WTC11 (cell line): ENCODE measurements around the gene CACNA2D3. TPM values are rescaled to one million over a fixed set of nuclear protein-coding genes. Genes with fewer than 3 reads are reported as not detected.

Experiments used
- ATAC-seq: fragments of 200-7000 bp; cut with Tn5 transposase; 2 replicates; pipeline ENCODE4 v1.10.0; 2021; ENCODE audit warnings: mild to moderate bottlenecking, moderate library complexity
- CTCF ChIA-PET: fragments of 300-600 bp; sonication (Branson Sonifier 250); formaldehyde crosslinking; loops from one replicate; lab custom pipeline; 2021; ENCODE audit warnings: antibody characterized with exemption; lab: Charles Lee
- POLR2A ChIA-PET: fragments of 350-600 bp; sonication (Branson Sonifier 250); formaldehyde crosslinking; loops from one replicate; lab custom pipeline; 2021; ENCODE audit warnings: antibody characterized with exemption; lab: Charles Lee
- DNase-seq: peaks from one replicate; pipeline ENCODE4 v3.0.0; 2021; ENCODE audit warnings: low spot score
- H3K27ac Mint-ChIP-seq: 2 replicates; pipeline ENCODE4 v1.8.0; 2021; ENCODE audit warnings: mixed read lengths
- H3K27me3 Mint-ChIP-seq: 2 replicates; pipeline ENCODE4 v1.8.0; 2021; ENCODE audit warnings: low read depth, mild to moderate bottlenecking, moderate library complexity, mixed read lengths
- H3K36me3 Mint-ChIP-seq: 2 replicates; pipeline ENCODE4 v1.8.0; 2021; ENCODE audit warnings: mixed read lengths
- H3K4me1 Mint-ChIP-seq: 2 replicates; pipeline ENCODE4 v1.8.0; 2022; ENCODE audit warnings: mixed read lengths
- H3K4me3 Mint-ChIP-seq: 2 replicates; pipeline ENCODE4 v1.8.0; 2021; ENCODE audit warnings: mild to moderate bottlenecking, moderate library complexity, mixed read lengths
- H3K9me3 Mint-ChIP-seq: 2 replicates; pipeline ENCODE4 v1.8.0; 2021; ENCODE audit warnings: mixed read lengths
- ARID4B ChIP-seq: sonication (generic); formaldehyde crosslinking; IDR thresholded peaks from 2 replicates; pipeline ENCODE4 v1.8.0; 2023; ENCODE audit warnings: missing genetic modification reagents, mild to moderate bottlenecking, borderline replicate concordance
- CDX4 ChIP-seq: fragments of 250-450 bp; sonication (Bioruptor Pico); IDR thresholded peaks from 2 replicates; pipeline ENCODE4 v1.9.0; 2021; ENCODE audit warnings: moderate library complexity, mild to moderate bottlenecking, inconsistent platforms, borderline replicate concordance
- CREB1 ChIP-seq: sonication (generic); formaldehyde crosslinking; IDR thresholded peaks from 2 replicates; pipeline ENCODE4 v1.8.0; 2023; ENCODE audit warnings: mild to moderate bottlenecking, missing genetic modification reagents
- E2F1 ChIP-seq: sonication (generic); formaldehyde crosslinking; IDR thresholded peaks from 2 replicates; pipeline ENCODE4 v1.8.0; 2022; ENCODE audit warnings: mild to moderate bottlenecking, missing genetic modification reagents
- ELF4 ChIP-seq: sonication (generic); formaldehyde crosslinking; IDR thresholded peaks from 2 replicates; pipeline ENCODE4 v1.8.1; 2022; ENCODE audit warnings: low read depth, mild to moderate bottlenecking, moderate library complexity, missing genetic modification reagents
- EMX1 ChIP-seq: fragments of 250-450 bp; sonication (Bioruptor Pico); IDR thresholded peaks from 2 replicates; pipeline ENCODE4 v1.8.0; 2021; ENCODE audit warnings: mild to moderate bottlenecking
- ERG ChIP-seq: fragments of 250-450 bp; sonication (Bioruptor Pico); IDR thresholded peaks from 2 replicates; pipeline ENCODE4 v1.8.0; 2021; ENCODE audit warnings: mild to moderate bottlenecking
- ESRRA ChIP-seq: sonication (generic); formaldehyde crosslinking; IDR thresholded peaks from 2 replicates; pipeline ENCODE4 v1.8.1; 2022; ENCODE audit warnings: mild to moderate bottlenecking, missing genetic modification reagents, borderline replicate concordance
- GTF2I ChIP-seq: fragments of 250-450 bp; sonication (Bioruptor Pico); conservative IDR thresholded peaks from 2 replicates; pipeline ENCODE4 v1.4.0; 2021; ENCODE audit warnings: mild to moderate bottlenecking
- HMGA2 ChIP-seq: fragments of 250-450 bp; sonication (Bioruptor Pico); IDR thresholded peaks from 2 replicates; pipeline ENCODE4 v1.4.0; 2021; ENCODE audit warnings: mild to moderate bottlenecking, moderate library complexity
- JAZF1 ChIP-seq: fragments of 250-450 bp; sonication (Bioruptor Pico); IDR thresholded peaks from 2 replicates; pipeline ENCODE4 v1.9.0; 2021; ENCODE audit warnings: moderate library complexity, mild to moderate bottlenecking, inconsistent platforms
- KAT7 ChIP-seq: sonication (generic); formaldehyde crosslinking; IDR thresholded peaks from 2 replicates; pipeline ENCODE4 v1.8.1; 2023; ENCODE audit warnings: missing genetic modification reagents, mild to moderate bottlenecking, borderline replicate concordance
- MAX ChIP-seq: sonication (generic); formaldehyde crosslinking; IDR thresholded peaks from 2 replicates; pipeline ENCODE4 v1.8.0; 2022; ENCODE audit warnings: mild to moderate bottlenecking, missing genetic modification reagents
- MXD4 ChIP-seq: fragments of 250-450 bp; sonication (Bioruptor Pico); IDR thresholded peaks from 2 replicates; pipeline ENCODE4 v1.8.0; 2021; ENCODE audit warnings: mild to moderate bottlenecking, moderate library complexity, borderline replicate concordance
- MYBL2 ChIP-seq: sonication (generic); formaldehyde crosslinking; IDR thresholded peaks from 2 replicates; pipeline ENCODE4 v1.8.1; 2023; ENCODE audit warnings: mild to moderate bottlenecking, moderate library complexity, missing genetic modification reagents
- NFYB ChIP-seq: sonication (generic); formaldehyde crosslinking; conservative IDR thresholded peaks from 2 replicates; pipeline ENCODE4 v1.8.0; 2022; ENCODE audit warnings: low read depth, missing genetic modification reagents
- NR1H2 ChIP-seq: sonication (generic); formaldehyde crosslinking; IDR thresholded peaks from 2 replicates; pipeline ENCODE4 v1.9.0; 2021; ENCODE audit warnings: mild to moderate bottlenecking, moderate library complexity, missing genetic modification reagents
- PRRX2 ChIP-seq: fragments of 250-450 bp; sonication (Bioruptor Pico); IDR thresholded peaks from 2 replicates; pipeline ENCODE4 v1.8.0; 2021; ENCODE audit warnings: mild to moderate bottlenecking
- SOX15 ChIP-seq: fragments of 250-450 bp; sonication (Bioruptor Pico); IDR thresholded peaks from 2 replicates; pipeline ENCODE4 v1.9.0; 2021; ENCODE audit warnings: mild to moderate bottlenecking
- TP53 ChIP-seq: sonication (generic); formaldehyde crosslinking; IDR thresholded peaks from 2 replicates; pipeline ENCODE4 v1.8.1; 2023; ENCODE audit warnings: mild to moderate bottlenecking, missing genetic modification reagents
- USF1 ChIP-seq: sonication (generic); formaldehyde crosslinking; IDR thresholded peaks from 2 replicates; pipeline ENCODE4 v1.8.0; 2022; ENCODE audit warnings: mild to moderate bottlenecking, missing genetic modification reagents
- ZNF219 ChIP-seq: sonication (generic); formaldehyde crosslinking; IDR thresholded peaks from 2 replicates; pipeline ENCODE4 v1.8.0; 2023; ENCODE audit warnings: missing genetic modification reagents, mild to moderate bottlenecking, borderline replicate concordance
- ZNF423 ChIP-seq: fragments of 250-450 bp; sonication (Bioruptor Pico); IDR thresholded peaks from 2 replicates; pipeline ENCODE4 v2.1.2; 2022; ENCODE audit warnings: mild to moderate bottlenecking, moderate library complexity
- ZNF671 ChIP-seq: fragments of 250-450 bp; sonication (Bioruptor Pico); IDR thresholded peaks from 2 replicates; pipeline ENCODE4 v1.8.0; 2021; ENCODE audit warnings: mild to moderate bottlenecking
- total RNA-seq: library from RNA; stranded (reverse); gene quantifications from 3 replicates; pipeline ENCODE4 v1.2.3, GENCODE V29; 2021

CACNA2D3 gene
- total RNA-seq, 1 experiment from 2014 or later = 5.0 TPM

- TF ChIP-seq ZNF671 (CRISPR knock-in tag) (no peak), PRRX2 (CRISPR knock-in tag) (no peak)
- TF ChIP-seq, all 79 proteins: peak for 0
These were observed 312.4 kb downstream of the CACNA2D3 start (continued) for GRCh38 chr3:54434756-54435155.

- ATAC-seq (no peak), DNase-seq (no peak)
- no peak overlapping the region for H3K27ac Mint-ChIP-seq
- peaks cover 9% of the 10 kb centered on the region for H3K9me3 Mint-ChIP-seq
- ChIA-PET POLR2A (no interaction called here), CTCF (no interaction called here)
- no peaks in the 10 kb centered on the region for H3K27me3 Mint-ChIP-seq
- peaks cover 13% of the 10 kb centered on the region for H3K4me1 Mint-ChIP-seq
- no peak overlapping the region for H3K4me3 Mint-ChIP-seq
- TF ChIP-seq HMGA2 (CRISPR knock-in tag) = no peak
- no peak for TF ChIP-seq USF1 (CRISPR knock-in tag)
- TF ChIP-seq GTF2I = no peak
- no peak for TF ChIP-seq NR1H2 (CRISPR knock-in tag)
- TF ChIP-seq ERG (CRISPR knock-in tag) = no peak
- TF ChIP-seq SOX15 = no peak
- no peak for TF ChIP-seq ARID4B (CRISPR knock-in tag)
- TF ChIP-seq ELF4 = no peak
- no peak for TF ChIP-seq KAT7
- TF ChIP-seq MXD4 = no peak
- TF ChIP-seq NFYB (CRISPR knock-in tag) = no peak
- no peaks in the 10 kb centered on the region for H3K36me3 Mint-ChIP-seq
These were observed 314.9 kb downstream of the CACNA2D3 start for GRCh38 chr3:54437271-54437670.

GRCh38 chr3:54443561-54444161 lies 321.3 kb downstream of the CACNA2D3 start:
- H3K4me3 Mint-ChIP-seq = no peak overlapping the region
- H3K27me3 Mint-ChIP-seq = no peaks in the 10 kb centered on the region
- DNase-seq (no peak), ATAC-seq (no peak)
- H3K27ac Mint-ChIP-seq = no peak overlapping the region
- H3K9me3 Mint-ChIP-seq = no peaks in the 10 kb centered on the region
- ChIA-PET CTCF (interaction anchor here (1.0 to 2.4 kb wide), 2 partner anchors 9 to 10 kb away, joined by 3 to 7 read pairs; no protein-coding TSS in a partner anchor), POLR2A (no interaction called here)
- H3K36me3 Mint-ChIP-seq = no peaks in the 10 kb centered on the region
- H3K4me1 Mint-ChIP-seq = 0 out of 2 replicates have a peak, but pooled peaks cover 4% of the 10 kb centered on the region
- TF ChIP-seq MAX (no peak), CDX4 (CRISPR knock-in tag) (no peak), MYBL2 (CRISPR knock-in tag) (no peak), TP53 (no peak), PRRX2 (CRISPR knock-in tag) (no peak), ZNF219 (CRISPR knock-in tag) (no peak), E2F1 (CRISPR knock-in tag) (no peak), USF1 (CRISPR knock-in tag) (no peak), CREB1 (no peak), ERG (CRISPR knock-in tag) (no peak), EMX1 (CRISPR knock-in tag) (no peak), JAZF1 (CRISPR knock-in tag) (no peak), ZNF423 (no peak), NR1H2 (CRISPR knock-in tag) (no peak), ESRRA (no peak)
